ENCODE results near the gene GTF2H1. TPM values are rescaled to one million over a fixed set of nuclear protein-coding genes. Genes with fewer than 3 reads are reported as not detected.

Gene GTF2H1
- total RNA-seq, 1 donor from 2014 or later, result 33.9 TPM

Other genes with a start within 250 kb of the GTF2H1 start
- 10.4 TPM for gene SAAL1, start 216.5 kb upstream of the GTF2H1 start, total RNA-seq
- gene MRGPRX3, start 190.0 kb upstream of the GTF2H1 start, total RNA-seq, result 1.9 TPM
- gene MRGPRX4, start 149.7 kb upstream of the GTF2H1 start, total RNA-seq, result not detected
- gene SAA4, start 85.8 kb upstream of the GTF2H1 start, total RNA-seq, result 0.64 TPM
- gene SAA2, start 73.9 kb upstream of the GTF2H1 start, total RNA-seq, result 19.0 TPM
- gene SAA1, start 56.3 kb upstream of the GTF2H1 start, total RNA-seq, result 56.2 TPM
- 12.3 TPM for gene HPS5, start 427 bp upstream of the GTF2H1 start, total RNA-seq
- gene LDHA, start 72.0 kb downstream of the GTF2H1 start, total RNA-seq, result 564 TPM
- not detected for gene LDHC, start 89.8 kb downstream of the GTF2H1 start, total RNA-seq
- not detected for gene LDHAL6A, start 133.3 kb downstream of the GTF2H1 start, total RNA-seq
- gene TSG101, start 204.4 kb downstream of the GTF2H1 start, total RNA-seq, result 52.9 TPM